ENCODE results near the gene PAQR4. TPM values are rescaled to one million over a fixed set of nuclear protein-coding genes. Genes with fewer than 3 reads are reported as not detected.

Gene PAQR4
- total and polyA plus RNA-seq, 2 of the 13 experiments (the other 11 are each of a cell fraction or from before 2014, with no cell fraction given): 15.9 to 24.8 TPM

DNA sequence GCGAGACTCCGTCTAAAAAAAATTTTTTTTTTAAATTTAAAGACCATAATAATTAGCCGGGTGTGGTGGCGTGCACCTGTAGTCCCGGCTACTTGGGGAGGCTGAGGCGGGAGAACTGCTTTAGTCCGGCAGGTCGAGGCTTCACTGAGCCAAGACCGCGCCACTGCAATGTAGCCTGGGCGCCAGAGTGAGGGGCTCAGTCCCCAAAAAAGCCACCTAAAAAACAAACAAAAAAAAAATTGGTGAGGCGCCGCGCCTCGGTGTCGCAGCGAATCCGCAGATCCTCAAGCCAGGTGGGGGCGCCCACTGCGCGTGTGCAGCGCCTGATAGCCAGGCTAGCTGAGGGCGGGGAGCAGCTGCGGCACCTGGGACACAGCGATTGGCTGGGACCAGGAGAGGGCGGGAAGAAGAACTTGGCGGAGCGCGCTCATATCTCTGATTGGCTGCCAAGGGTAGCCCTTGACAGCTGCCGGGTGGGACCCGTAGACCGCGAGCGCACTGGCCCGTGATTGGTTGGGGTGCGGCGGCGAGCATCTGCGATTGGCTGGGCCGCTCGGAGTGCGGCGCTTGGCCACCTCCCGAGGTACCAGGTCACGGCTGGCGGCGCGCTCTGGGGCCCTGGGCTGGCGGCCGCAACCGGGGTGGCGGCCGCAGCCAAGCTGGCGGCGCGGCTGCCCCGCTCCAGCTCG, 34.6 kb downstream of the PAQR4 start (continued):
- TF ChIP-seq, protein P1, sequence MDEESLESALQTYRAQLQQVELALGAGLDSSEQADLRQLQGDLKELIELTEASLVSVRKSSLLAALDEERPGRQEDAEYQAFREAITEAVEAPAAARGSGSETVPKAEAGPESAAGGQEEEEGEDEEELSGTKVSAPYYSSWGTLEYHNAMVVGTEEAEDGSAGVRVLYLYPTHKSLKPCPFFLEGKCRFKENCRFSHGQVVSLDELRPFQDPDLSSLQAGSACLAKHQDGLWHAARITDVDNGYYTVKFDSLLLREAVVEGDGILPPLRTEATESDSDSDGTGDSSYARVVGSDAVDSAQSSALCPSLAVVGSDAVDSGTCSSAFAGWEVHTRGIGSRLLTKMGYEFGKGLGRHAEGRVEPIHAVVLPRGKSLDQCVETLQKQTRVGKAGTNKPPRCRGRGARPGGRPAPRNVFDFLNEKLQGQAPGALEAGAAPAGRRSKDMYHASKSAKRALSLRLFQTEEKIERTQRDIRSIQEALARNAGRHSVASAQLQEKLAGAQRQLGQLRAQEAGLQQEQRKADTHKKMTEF (CRISPR knock-in tag; IDR thresholded peaks at IDR 0.05): peak; percentile 69
- TF ChIP-seq POLR2G (IDR thresholded peaks at IDR 0.05; ENCODE audit: low read depth, low read length) (peak; percentile 39; the same call in 1 of the 2 replicates), SP5 (CRISPR knock-in tag; IDR thresholded peaks at IDR 0.05; ENCODE audit: borderline replicate concordance, low read depth) (peak; percentile 61; the same call in 1 of the 2 replicates), ZNF317 (CRISPR knock-in tag; IDR thresholded peaks at IDR 0.05) (no peak), SKI (IDR thresholded peaks at IDR 0.05; ENCODE audit: partially characterized antibody) (peak; percentile 43), ZNF792 (CRISPR knock-in tag; IDR thresholded peaks at IDR 0.05) (peak; percentile 64; the same call in 1 of the 2 replicates), CREB1 (IDR thresholded peaks at IDR 0.05) (peak; percentile 79), CREB1 (CRISPR knock-in tag; IDR thresholded peaks at IDR 0.05) (no peak), STAG1 (CRISPR knock-in tag; IDR thresholded peaks at IDR 0.05) (peak; percentile 94), MED1 (CRISPR knock-in tag; IDR thresholded peaks at IDR 0.05) (peak; percentile 68)
- TF ChIP-seq, protein P2, sequence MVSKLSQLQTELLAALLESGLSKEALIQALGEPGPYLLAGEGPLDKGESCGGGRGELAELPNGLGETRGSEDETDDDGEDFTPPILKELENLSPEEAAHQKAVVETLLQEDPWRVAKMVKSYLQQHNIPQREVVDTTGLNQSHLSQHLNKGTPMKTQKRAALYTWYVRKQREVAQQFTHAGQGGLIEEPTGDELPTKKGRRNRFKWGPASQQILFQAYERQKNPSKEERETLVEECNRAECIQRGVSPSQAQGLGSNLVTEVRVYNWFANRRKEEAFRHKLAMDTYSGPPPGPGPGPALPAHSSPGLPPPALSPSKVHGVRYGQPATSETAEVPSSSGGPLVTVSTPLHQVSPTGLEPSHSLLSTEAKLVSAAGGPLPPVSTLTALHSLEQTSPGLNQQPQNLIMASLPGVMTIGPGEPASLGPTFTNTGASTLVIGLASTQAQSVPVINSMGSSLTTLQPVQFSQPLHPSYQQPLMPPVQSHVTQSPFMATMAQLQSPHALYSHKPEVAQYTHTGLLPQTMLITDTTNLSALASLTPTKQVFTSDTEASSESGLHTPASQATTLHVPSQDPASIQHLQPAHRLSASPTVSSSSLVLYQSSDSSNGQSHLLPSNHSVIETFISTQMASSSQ (IDR thresholded peaks at IDR 0.05; ENCODE audit: low read depth): no peak
- TF ChIP-seq, protein P2 (CRISPR knock-in tag; IDR thresholded peaks at IDR 0.05; ENCODE audit: borderline replicate concordance): no peak
- TF ChIP-seq, protein P3, sequence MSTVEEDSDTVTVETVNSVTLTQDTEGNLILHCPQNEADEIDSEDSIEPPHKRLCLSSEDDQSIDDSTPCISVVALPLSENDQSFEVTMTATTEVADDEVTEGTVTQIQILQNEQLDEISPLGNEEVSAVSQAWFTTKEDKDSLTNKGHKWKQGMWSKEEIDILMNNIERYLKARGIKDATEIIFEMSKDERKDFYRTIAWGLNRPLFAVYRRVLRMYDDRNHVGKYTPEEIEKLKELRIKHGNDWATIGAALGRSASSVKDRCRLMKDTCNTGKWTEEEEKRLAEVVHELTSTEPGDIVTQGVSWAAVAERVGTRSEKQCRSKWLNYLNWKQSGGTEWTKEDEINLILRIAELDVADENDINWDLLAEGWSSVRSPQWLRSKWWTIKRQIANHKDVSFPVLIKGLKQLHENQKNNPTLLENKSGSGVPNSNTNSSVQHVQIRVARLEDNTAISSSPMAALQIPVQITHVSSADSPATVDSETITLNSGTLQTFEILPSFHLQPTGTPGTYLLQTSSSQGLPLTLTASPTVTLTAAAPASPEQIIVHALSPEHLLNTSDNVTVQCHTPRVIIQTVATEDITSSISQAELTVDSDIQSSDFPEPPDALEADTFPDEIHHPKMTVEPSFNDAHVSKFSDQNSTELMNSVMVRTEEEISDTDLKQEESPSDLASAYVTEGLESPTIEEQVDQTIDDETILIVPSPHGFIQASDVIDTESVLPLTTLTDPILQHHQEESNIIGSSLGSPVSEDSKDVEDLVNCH (CRISPR knock-in tag; IDR thresholded peaks at IDR 0.05): no peak
